A549 (cell line): ENCODE results near the gene EMSY.

ENCODE experiments used
- BCL3 ChIP-seq: fragments of >200 bp; sonication (Bioruptor Twin); formaldehyde crosslinking; IDR thresholded peaks from 3 replicates; pipeline ENCODE4 v1.6.1; 2016
- CHD2 ChIP-seq: fragments of 150-350 bp; IDR thresholded peaks from 2 replicates; pipeline ENCODE4 v1.6.1; 2014; ENCODE audit warnings: low read length; ENCODE audit not compliant: partially characterized antibody
- CTCF ChIP-seq: fragments of >200 bp; sonication (Bioruptor Twin); formaldehyde crosslinking; IDR thresholded peaks from 3 replicates; pipeline ENCODE4 v1.5.1; 2016
- HOXA7 ChIP-seq: fragments of 250-450 bp; sonication (Bioruptor Pico); IDR thresholded peaks from 2 replicates; pipeline ENCODE4 v1.5.0; 2020; ENCODE audit warnings: mild to moderate bottlenecking, moderate library complexity
- MAZ ChIP-seq: fragments of 150-350 bp; IDR thresholded peaks from 2 replicates; pipeline ENCODE4 v1.6.1; 2014; ENCODE audit warnings: antibody characterized with exemption, low read depth, low read length, borderline replicate concordance
- MYC ChIP-seq: IDR thresholded peaks from 2 replicates; pipeline ENCODE4 v1.6.1; 2012; ENCODE audit warnings: mild to moderate bottlenecking, inconsistent platforms, low read length, improper control_type of control experiment, borderline replicate concordance
- PHF8 ChIP-seq: fragments of 200-600 bp; sonication (generic); IDR thresholded peaks from 2 replicates; pipeline ENCODE4 v1.6.1; 2016; ENCODE audit warnings: low read depth, mild to moderate bottlenecking, antibody characterized with exemption, moderate library complexity, borderline replicate concordance
- RAD21 ChIP-seq, 2 experiments: fragments of >200 bp in 1 of 2; sonication (Bioruptor Twin) in 1 of 2; formaldehyde crosslinking in 1 of 2; IDR thresholded peaks in 1 of 2; conservative IDR thresholded peaks in 1 of 2; 2 replicates in 1 of 2; 3 replicates in 1 of 2; pipeline ENCODE4 v1.6.1; 2012 to 2018; ENCODE audit warnings: inconsistent platforms in 1 of 2
- RCOR1 ChIP-seq: fragments of 150-350 bp; IDR thresholded peaks from 2 replicates; pipeline ENCODE4 v1.6.1; 2014; ENCODE audit warnings: antibody characterized with exemption, low read length, low read depth
- REST ChIP-seq: fragments of 200-600 bp; sonication (generic); IDR thresholded peaks from 2 replicates; pipeline ENCODE4 v1.6.1; 2016; ENCODE audit warnings: antibody characterized with exemption, mild to moderate bottlenecking, moderate library complexity
- SMC3 ChIP-seq: fragments of >200 bp; sonication (Bioruptor Twin); formaldehyde crosslinking; IDR thresholded peaks from 3 replicates; pipeline ENCODE4 v1.6.1; 2018; ENCODE audit warnings: inconsistent platforms
- TP53 ChIP-seq: fragments of 250-450 bp; sonication (Bioruptor Pico); IDR thresholded peaks from 2 replicates; pipeline ENCODE4 v1.5.0; 2021; ENCODE audit warnings: mild to moderate bottlenecking, moderate library complexity
- USF2 ChIP-seq: fragments of 450-650 bp; IDR thresholded peaks from 2 replicates; pipeline ENCODE4 v1.6.1; 2014; ENCODE audit warnings: antibody characterized with exemption
- ZC3H11A ChIP-seq: fragments of 450-650 bp; IDR thresholded peaks from 2 replicates; pipeline ENCODE4 v1.6.1; 2014; ENCODE audit warnings: antibody characterized with exemption, mild to moderate bottlenecking

- no peak for TF ChIP-seq REST
- no peak for TF ChIP-seq RAD21 (conservative IDR thresholded peaks at IDR 0.05 in 1 of 2, IDR thresholded peaks at IDR 0.05 in 1 of 2)
- no peak for TF ChIP-seq CHD2
- TF ChIP-seq SMC3 = no peak
- TF ChIP-seq CTCF = no peak
- no peak for TF ChIP-seq ZC3H11A
- TF ChIP-seq MYC = no peak
- no peak for TF ChIP-seq USF2
- TF ChIP-seq PHF8 = no peak
- no peak for TF ChIP-seq BCL3
- no peak for TF ChIP-seq MAZ
- TF ChIP-seq RCOR1 = no peak
- no peak for TF ChIP-seq HOXA7
- TF ChIP-seq TP53 = no peak
Observed at GRCh38 chr11:76561245-76561644, 116.4 kb downstream of the EMSY start.
